GM19455 (cell line): ENCODE measurements around the gene CCR3.

Experiments used
- ATAC-seq: cut with Tn5 transposase; IDR thresholded peaks from one replicate; pipeline ENCODE4 v1.9.1; 2021; ENCODE audit not compliant: unreplicated experiment

Gene CCR3

DNA sequence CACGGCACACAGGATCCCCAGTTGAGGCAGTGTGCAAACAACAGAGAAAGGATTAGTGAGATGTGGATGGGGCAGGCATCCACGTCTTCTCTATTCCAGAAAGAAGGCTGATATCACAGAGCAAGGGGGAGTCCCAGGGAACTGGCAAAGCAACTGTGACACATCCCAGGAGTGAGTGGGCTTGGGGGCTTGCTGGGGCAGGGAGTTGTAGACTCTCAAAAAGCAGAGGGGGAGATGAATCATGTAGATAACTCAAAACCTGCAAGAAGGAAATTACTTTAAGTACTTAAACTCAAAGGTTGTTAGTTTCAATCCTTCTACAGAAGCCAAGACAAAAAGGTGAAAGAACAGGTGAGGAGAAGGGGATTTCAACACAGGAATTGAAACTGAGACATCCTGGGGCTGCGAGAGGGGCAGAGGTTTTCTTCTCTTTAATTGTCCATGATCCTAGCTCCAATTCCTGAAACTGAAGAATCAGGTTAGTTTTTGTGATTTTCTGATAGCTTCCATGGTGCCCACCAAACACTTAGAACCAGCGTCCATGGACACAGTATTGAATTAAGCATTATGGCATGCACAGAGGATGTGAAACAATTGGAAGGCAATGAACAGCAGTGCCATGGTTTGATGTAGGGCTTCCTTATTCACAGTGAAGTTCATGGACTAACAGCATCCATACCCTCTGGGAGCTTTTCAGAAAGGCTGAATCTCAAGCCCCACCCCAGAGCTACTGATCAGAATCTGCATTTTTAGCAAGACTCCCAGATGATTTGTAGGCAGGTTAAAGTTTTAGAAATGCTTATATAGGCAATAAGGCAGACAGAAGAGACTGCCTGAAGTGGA lies 52.0 kb downstream of the CCR3 start:
- ATAC-seq: no peak

DNA sequence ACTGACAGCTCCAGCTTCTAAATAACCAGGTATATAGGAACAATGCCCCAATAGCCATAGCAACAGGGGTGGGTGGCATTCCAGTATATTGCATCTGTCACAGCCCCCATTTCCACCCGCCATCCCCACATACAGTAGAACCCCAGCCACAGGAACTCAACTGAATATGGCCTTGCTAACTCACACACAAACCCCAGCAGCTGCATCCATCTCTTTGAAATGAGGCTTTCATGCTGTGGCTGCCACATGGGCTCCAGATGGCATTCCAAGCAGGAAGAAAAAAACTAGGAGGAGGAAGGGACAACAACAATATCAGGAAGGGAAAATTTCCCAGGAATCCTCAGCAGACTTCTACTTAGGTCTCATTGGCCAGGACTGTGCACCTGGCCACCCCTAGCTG lies 54.6 kb downstream of the CCR3 start:
- no peak for ATAC-seq

DNA sequence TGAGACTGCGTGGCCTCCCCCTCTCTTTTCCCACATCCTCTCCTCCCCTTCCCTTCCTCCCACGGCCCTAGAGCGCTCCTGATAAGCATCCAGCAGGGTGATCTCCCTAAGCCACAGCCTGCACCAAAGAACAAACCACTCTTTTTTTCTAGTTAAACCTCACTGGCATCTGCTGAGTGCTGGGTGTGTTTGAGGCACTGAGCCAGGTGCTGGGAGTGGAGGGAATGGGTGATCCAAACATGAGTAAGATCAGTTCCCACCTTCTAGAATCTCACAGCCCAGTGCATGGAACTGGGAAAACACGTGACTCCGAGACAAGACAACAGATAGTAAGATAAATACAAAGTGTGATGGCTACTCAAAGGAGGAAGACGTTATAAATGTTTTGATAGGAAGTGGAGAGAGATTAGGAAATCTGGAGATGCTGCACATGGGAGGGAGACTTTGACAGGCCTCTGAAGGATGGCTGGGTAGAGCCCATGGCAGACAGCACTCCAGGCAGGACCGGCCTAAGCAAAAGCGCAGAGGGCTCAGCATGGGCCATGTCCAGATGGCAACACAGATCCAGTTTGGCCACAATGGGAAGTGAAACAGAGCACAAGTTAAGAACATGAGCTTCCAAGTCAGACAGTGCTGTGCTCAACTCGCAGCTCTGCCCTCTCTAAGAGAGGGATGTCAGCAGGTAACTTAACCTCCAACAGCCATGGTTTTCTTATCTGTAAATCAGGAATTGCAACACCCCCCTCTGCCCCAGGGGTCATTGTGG lies 55.6 kb downstream of the CCR3 start:
- no peak for ATAC-seq

DNA sequence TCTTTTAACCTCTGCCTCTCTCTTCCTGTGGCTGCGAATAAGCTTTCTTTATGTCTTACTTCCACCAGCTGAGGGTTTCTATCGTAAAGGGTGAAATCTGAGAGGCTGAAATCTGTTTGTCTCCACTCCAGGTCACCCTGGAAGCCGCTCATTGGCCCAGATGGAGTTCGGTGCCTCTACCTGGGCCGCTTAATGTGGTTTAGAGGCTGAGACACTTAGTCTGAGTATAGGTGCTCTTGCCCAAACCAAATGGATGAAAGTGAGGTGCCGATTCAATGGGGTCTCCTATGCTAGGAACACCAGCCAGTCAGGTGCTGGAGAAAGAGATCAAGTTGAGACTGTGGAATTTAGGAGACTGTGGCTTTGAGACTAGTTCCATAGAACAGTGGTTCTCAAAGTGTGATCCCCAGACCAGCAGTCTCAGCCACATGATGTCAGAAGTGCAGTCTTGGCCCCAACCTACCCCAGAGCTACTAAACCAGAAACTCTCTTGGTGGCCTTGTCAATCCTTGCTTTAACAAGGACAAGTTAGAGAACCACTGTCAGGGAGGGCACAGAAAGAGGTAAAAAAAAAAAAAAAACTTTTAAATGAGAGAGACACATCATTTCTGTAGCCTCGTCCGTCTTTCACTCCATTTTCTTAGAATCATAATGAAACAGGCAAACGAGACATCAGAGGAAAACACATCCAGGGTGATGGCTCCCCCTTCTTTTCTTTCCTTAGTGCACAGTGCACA lies 56.8 kb downstream of the CCR3 start:
- ATAC-seq: no peak

DNA sequence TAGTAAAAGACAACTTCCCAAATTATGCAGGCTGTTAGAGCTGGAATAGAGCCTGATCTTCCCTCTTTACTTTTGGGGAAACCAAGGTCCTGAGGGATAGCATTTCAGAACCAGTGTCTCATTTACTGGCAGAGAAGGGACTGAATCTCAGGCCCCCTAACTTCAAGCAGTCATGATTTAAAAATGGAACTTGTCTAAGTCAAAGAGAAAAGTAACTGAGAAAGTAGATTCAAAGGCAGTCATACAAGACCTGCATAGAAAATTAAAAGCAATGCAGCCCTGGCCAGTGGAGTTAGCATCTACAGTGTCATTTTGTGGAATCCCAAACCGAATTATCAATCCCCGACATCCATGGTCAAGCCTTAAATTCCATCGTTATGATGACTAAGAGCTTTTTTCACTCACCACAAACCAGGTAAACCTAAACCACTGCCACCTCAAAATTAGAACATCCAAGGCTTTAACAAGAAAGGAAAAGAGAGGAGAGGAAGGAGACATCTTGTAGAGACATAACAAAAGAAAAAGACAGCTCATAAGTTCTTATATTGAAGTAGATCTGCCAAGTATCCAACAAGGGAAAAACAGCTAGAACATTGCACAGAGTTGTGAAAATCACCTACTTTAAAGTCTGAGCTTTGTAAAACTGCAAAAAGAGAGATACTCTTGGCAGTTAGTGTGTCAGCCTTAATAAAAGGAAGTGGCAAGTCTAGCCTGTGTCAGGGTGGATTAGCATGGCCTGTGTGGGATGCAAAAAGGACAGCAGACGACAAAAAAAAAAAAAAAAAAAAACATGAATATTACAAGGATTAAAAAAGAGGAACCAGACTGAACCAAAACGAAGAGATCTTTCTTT lies 57.6 kb downstream of the CCR3 start:
- ATAC-seq: no peak

DNA sequence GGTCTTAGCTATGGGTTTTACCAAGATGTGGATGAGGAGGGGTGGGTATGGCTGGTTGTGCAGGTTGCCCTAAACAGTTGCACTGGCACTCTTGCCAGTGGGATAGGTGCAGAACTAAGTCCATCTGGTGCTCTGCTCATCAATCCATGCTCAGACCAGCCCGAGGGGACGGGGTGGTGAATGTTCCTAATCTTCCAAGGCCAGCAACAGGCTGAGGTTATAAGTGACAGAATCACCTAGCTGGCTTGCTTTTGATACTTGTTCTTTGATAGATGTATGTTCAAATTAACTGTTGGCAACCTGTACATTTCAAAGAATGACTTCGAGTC lies 58.2 kb downstream of the CCR3 start:
- no peak for ATAC-seq

DNA sequence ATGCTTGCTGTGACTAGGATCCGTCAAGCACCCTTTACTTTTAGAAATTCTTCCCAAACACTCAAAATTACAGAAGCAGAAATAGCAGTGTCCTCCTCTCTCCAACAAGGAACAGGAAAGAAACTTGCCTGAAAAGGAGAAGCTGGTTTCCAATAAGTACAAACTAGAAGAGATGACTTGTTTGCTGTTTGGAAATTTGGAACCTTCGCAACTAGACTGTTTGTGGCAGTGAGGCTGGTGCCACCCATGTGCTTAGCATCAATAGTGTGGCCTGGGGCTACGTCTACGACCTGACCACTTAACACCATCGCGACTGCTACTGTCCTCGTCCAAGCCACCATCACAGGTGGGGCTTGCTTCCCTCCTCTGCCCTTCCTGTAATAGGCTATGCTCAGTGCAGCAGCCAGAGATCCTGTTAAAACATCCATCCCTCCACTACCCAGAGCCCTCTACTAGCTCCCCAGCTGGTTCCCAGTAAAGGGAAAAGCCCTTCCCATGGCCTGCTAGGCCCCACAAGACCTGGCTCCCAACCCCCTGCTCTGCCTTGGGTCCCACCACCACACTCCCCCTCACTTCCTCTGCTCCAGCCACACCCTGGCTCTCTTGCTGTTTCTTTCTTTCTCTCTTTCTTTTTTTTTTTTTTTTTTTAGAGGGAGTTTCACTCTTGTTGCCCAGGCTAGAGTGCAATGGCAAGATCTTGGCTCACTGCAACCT lies 59.0 kb downstream of the CCR3 start:
- ATAC-seq: no peak

DNA sequence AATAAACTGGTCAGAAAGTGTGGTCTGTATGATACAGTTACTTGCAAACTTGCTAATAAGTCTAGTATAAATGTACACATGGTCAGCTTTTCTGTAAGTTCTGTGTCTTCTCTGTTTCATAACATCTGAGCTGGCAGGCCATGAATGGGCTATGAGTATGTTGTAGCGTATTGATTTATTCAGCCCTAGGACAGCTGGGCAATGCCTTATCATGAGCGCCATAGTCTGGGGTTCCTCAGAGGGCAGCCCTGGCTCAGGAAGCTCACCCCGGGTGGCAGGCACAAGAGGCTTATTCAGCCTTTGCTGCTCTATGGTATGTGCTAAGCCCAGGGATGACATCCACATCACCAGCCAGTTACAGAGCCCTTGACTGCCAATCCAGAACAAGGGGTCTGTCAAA lies 61.0 kb downstream of the CCR3 start:
- ATAC-seq: no peak

DNA sequence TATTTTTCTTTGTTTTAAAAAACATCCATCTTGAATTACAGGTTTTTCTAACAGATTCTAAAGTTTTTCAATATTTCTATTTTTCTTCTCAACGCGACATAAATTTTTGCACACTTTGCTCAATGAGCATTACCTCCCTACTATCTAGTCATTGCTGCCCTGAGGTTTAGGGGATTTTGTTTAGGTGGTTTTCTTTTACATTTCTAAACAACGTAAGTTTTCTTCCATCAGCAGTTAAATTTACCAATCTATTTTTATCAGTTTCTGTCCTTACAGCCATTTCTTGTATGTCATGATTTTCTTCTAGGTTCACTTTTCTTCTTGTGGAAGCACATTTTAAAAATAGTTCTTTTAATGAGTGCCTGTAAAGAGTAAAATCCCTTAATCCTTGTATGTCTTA lies 62.5 kb downstream of the CCR3 start:
- ATAC-seq: no peak

DNA sequence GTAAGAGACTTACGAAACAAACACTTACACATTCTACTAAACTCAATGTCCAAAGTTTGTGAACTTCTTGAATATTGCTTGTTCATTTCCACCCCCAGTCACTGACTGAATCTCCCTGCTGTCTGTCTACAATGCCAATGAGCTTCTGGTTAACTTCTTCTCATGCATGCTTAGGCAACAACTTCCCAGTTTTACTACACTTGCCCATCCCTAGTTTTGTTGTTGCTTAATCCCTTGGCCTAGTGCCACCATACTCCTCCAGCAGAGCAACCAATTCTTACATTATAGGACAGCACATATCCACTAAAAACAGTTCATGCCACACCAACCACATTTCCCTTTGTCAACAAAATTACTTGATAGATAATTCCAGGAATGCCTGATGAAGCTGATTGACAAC lies 70.7 kb downstream of the CCR3 start:
- no peak for ATAC-seq

DNA sequence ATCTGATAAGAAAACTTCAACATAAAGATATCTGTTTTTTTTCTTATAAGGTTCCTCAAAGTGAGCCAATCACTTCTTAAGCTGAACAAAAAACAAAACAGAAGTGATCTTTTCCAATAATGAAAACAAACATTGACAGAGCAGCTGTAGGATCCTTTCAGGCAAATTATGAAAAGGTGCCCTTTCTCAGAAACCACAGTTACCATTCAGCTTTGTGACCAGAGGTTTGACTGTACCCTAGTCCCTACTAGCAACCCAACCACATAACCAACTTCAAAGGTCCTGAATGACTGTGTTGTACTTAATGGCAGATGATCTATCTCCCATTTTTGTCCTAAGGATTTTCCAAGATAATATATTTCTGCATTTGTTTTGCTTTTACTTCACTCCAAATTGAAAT lies 72.3 kb downstream of the CCR3 start:
- ATAC-seq: no peak

DNA sequence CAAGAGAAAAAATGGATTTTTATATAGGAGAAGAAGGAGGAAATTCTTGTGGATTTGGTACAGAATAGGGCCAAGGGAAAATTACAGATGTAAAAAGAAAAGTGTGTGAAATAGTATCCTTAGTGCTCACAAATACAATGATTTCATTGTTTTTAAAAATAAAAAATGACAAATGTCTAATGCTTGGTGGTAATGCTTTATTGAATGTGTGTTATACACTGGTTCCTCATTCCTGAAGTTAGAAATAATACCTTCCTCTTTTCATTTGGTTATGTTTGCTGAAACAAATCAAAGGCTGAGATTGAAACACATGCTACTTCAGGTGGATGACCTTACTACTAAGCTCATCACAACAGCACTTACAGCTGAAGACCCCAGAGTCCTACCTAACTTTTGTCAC lies 73.9 kb downstream of the CCR3 start:
- ATAC-seq: no peak
